ENCODE data around the gene PAXX.

- TF ChIP-seq BHLHE40 (IDR thresholded peaks at IDR 0.05; ENCODE audit: borderline replicate concordance) (no peak), FOXM1 (IDR thresholded peaks at IDR 0.05; ENCODE audit: borderline replicate concordance) (no peak), ELF4 (IDR thresholded peaks at IDR 0.05) (no peak), FOXK2 (IDR thresholded peaks at IDR 0.05) (no peak)
Observed at GRCh38 chr9:137013571-137013940, 21.3 kb downstream of the PAXX start.
